Gastroesophageal sphincter (tissue), 4 donors: ENCODE data around the gene BCL2A1. TPM values are rescaled to one million over a fixed set of nuclear protein-coding genes. Genes with fewer than 3 reads are reported as not detected.
"Not testable (repeated sequence)": the region's sequence is repeated elsewhere in the genome, so short reads cannot be mapped to it uniquely, and the experiment has no call there.

Source experiments
- ATAC-seq: fragments of 150-250 bp; one replicate; pipeline ENCODE4 v1.9.1; 2016; ENCODE audit warnings: mild to moderate bottlenecking, moderate library complexity
- H3K27ac ChIP-seq, 4 donors: fragments of 200-600 bp; sonication (generic) in 3 of 4; 1 replicate in 3 of 4; 2 replicates in 1 of 4; pipeline ENCODE4 v1.5.1; 2016 to 2019
- H3K27me3 ChIP-seq: fragments of 200-600 bp; sonication (generic); one replicate; pipeline ENCODE4 v1.5.1; 2019
- H3K36me3 ChIP-seq, 2 donors: fragments of 200-600 bp; sonication (generic); one replicate each; pipeline ENCODE4 v1.5.1; 2019; ENCODE audit warnings: control low read depth in 1 of 2
- H3K4me1 ChIP-seq, 3 donors: fragments of 200-600 bp; sonication (generic); 1 replicate in 2 of 3; 2 replicates in 1 of 3; pipeline ENCODE4 v1.5.1; 2016 to 2019; ENCODE audit warnings: control low read depth in 2 of 3
- H3K4me3 ChIP-seq, 2 donors: fragments of 200-600 bp; sonication (generic); one replicate each; pipeline ENCODE4 v1.5.1; 2019; ENCODE audit warnings: mild to moderate bottlenecking in 1 of 2, moderate library complexity in 1 of 2
- H3K9me3 ChIP-seq, 3 donors: fragments of 200-600 bp; sonication (generic); one replicate each; pipeline ENCODE4 v1.5.1; 2017 to 2019; ENCODE audit warnings: control low read depth in 2 of 3
- CTCF ChIP-seq, 4 experiments: fragments of 200-600 bp in 2 of 4; fragments of 450-650 bp in 2 of 4; sonication (generic) in 1 of 4; IDR thresholded peaks; one replicate each; pipeline ENCODE4 v1.5.1; 2017 to 2019; ENCODE audit warnings: antibody characterized with exemption in 4 of 4, mild to moderate bottlenecking in 2 of 4, moderate library complexity in 2 of 4
- EP300 ChIP-seq: sonication (generic); formaldehyde crosslinking; IDR thresholded peaks from one replicate; pipeline ENCODE4 v1.6.1; 2017; ENCODE audit warnings: antibody characterized with exemption, mild to moderate bottlenecking
- POLR2A ChIP-seq, 2 donors: fragments of 450-650 bp; IDR thresholded peaks; one replicate each; pipeline ENCODE4 v1.6.1; 2017; ENCODE audit warnings: antibody characterized with exemption in 2 of 2, mild to moderate bottlenecking in 2 of 2, moderate library complexity in 1 of 2
- POLR2AphosphoS5 ChIP-seq: sonication (generic); formaldehyde crosslinking; IDR thresholded peaks from one replicate; pipeline ENCODE4 v1.6.1; 2017; ENCODE audit warnings: antibody characterized with exemption
- WGBS, 2 donors: methylation state at CpG; one replicate each; pipeline ENCODE4 v1.1.5; 2018; ENCODE audit warnings: low coverage in 1 of 2; 5-methylcytosine and 5-hydroxymethylcytosine counted together
- total RNA-seq, 4 donors: library from RNA; depleted of rRNA; stranded (reverse); fragments of >200 nt; gene quantifications; one replicate each; pipeline ENCODE4 v1.1.0, GENCODE V29; 2016

The BCL2A1 gene
- total RNA-seq, 4 donors from 2014 or later, result 0.62 to 13.3 TPM; not detected in 2

DNA sequence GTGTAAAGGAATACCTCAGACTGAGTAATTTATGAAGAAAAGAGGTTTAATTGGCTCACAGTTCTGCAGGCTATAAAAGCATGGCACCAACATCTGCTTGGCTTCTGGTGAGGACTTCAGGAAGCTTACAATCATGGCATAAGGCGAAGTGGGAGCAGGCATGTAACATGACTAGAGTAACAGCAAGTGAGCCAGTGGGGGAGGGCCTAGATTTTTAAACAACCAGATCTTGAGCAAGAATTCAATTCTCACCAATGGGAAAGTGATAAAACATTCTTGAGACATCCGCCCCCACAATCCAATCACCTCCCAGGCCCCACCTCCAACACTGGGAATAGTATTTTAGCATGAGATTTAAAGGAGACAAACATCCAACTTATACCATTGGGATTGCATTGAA lies 44.2 kb upstream of the BCL2A1 start:
- no peak overlapping the region for H3K27ac ChIP-seq
- TF ChIP-seq POLR2A (IDR thresholded peaks at IDR 0.05) (no peak), CTCF (IDR thresholded peaks at IDR 0.05) (no peak), EP300 (no peak), POLR2AphosphoS5 (no peak)
- 83 to 92% methylated on average over 2 of the region's 2 CpGs for WGBS, 2 donors
- H3K4me1 ChIP-seq, result no peaks in the 10 kb centered on the region
- H3K36me3 ChIP-seq, result no peaks in the 10 kb centered on the region
- H3K9me3 ChIP-seq, result no peaks in the 10 kb centered on the region
- no peak for ATAC-seq
- no peak overlapping the region for H3K4me3 ChIP-seq
- no peaks in the 10 kb centered on the region for H3K27me3 ChIP-seq

DNA sequence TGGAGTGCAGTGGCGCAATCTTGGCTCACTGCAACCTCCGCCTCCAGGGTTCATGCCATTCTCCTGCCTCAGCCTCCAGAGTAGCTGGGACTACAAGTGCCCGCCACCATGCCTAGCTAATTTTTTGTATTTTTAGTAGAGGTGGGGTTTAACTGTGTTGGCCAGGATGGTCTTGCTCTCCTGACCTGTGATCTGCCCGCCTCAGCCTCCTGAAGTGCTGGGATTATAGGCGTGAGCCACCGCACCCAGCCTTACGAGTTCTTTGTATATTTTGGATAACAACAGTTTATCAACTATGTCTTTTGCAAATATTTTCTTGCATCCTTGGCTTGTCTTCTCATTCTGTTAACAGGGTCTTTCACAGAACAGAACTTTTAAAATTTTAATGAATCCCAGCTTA lies 43.2 kb upstream of the BCL2A1 start:
- ATAC-seq, H3K9me3 ChIP-seq: not testable (repeated sequence)
- WGBS, 2 donors, result 93 to 100% methylated on average over 3 to 5 of the region's 7 CpGs

GRCh38 chr15:80012060-80012726 lies 41.2 kb upstream of the BCL2A1 start:
- H3K4me1 ChIP-seq, result no peaks in the 10 kb centered on the region
- no peak overlapping the region for H3K4me3 ChIP-seq
- TF ChIP-seq CTCF (IDR thresholded peaks at IDR 0.05) (no peak), POLR2A (IDR thresholded peaks at IDR 0.05) (no peak)
- ATAC-seq, result no peak
- no peaks in the 10 kb centered on the region for H3K36me3 ChIP-seq
- no peak overlapping the region for H3K27ac ChIP-seq
- no peaks in the 10 kb centered on the region for H3K27me3 ChIP-seq
- 59 to 84% methylated on average over 6 of the region's 6 CpGs for WGBS, 2 donors
- H3K9me3 ChIP-seq, result no peaks in the 10 kb centered on the region

More for the DNA sequence above, 43.2 kb upstream of the BCL2A1 start:
- H3K36me3 ChIP-seq, H3K27ac ChIP-seq, H3K4me3 ChIP-seq, H3K4me1 ChIP-seq, H3K27me3 ChIP-seq: not testable (repeated sequence)

DNA sequence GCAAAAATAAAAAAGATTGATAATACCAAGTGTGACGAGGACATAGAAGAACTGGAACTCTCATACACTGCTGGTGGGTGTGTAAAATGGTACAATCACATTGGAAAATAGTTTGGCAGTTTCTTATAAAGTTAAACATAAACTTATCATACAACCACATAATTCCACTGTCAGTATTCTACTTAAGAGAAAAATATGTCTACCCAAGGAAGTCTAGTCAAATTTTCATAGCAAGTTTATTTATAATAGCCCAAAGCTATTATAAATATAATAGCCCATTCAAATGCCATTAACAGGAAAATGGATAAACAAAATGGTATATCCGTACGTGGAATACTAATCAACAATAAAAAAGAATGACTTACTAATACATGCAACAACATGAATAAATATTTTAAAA lies 40.6 kb upstream of the BCL2A1 start:
- whole genome bisulfite sequencing, 2 donors, result 25 to 32% methylated on average over 3 of the region's 3 CpGs
- no peaks in the 10 kb centered on the region for H3K4me1 ChIP-seq
- H3K27me3 ChIP-seq, result no peaks in the 10 kb centered on the region
- no peaks in the 10 kb centered on the region for H3K36me3 ChIP-seq
- H3K27ac ChIP-seq, result no peak overlapping the region
- ATAC-seq, result no peak
- H3K4me3 ChIP-seq, result no peak overlapping the region
- H3K9me3 ChIP-seq, result no peaks in the 10 kb centered on the region
- TF ChIP-seq POLR2A (IDR thresholded peaks at IDR 0.05) (no peak), CTCF (IDR thresholded peaks at IDR 0.05) (no peak), POLR2AphosphoS5 (no peak), EP300 (no peak)

DNA sequence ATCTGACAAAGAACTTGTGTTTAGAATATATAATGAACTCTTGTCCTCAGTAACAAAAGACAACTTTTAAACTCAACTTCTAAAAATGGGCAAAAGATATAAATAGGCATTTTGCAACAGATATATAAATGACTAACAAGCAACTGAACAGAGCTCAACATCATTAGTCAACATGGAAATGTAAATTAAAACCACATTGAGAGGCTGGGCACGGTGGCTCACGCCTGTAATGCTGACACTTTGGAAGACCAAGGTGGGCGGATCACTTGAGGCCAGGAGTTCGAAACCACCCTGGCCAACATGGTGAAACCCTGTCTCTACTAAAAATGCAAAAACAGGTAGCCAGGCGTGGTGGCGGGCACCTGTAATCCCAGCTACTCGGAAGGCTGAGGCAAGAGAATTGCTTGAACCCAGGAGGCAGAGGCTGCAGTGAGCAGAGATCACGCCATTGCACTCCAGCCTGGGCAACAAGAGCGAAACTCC lies 40.1 kb upstream of the BCL2A1 start:
- ATAC-seq, H3K36me3 ChIP-seq, H3K27ac ChIP-seq, H3K4me3 ChIP-seq, H3K4me1 ChIP-seq, H3K27me3 ChIP-seq, H3K9me3 ChIP-seq: not testable (repeated sequence)
- 62 to 100% methylated on average over 1 to 8 of the region's 9 CpGs for WGBS, 2 donors

DNA sequence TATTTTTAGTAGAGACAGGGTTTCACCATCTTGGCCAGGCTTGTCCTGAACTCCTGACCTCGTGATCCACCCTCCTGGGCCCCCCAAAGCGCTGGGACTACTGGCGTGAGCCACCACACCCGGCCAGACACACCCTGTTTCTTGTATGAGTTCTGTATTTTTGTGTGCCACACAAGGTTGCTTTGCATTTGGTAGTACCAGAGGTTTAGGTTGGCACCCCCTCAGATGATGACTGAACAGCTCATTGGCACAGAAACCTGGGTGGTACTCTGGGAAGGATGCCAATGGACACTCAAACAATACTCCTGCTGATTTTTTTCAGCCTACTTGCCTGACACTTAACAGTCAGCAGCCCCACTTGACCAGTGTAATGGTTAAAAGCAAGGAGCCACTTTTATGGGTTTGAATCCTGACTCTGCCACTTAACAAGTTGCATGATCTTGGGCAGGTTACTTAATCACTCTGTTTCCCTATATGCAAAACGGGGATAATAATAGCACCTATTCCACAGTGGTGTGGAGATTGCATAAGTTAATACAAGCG lies 39.2 kb upstream of the BCL2A1 start:
- Histone ChIP-seq H3K27me3 (no peaks in the 10 kb centered on the region), H3K27ac (no peak overlapping the region), H3K36me3 (no peaks in the 10 kb centered on the region), H3K4me3 (no peak overlapping the region), H3K4me1 (no peaks in the 10 kb centered on the region), H3K9me3 (no peaks in the 10 kb centered on the region)
- TF ChIP-seq POLR2A (IDR thresholded peaks at IDR 0.05), result no peak
- no peak for TF ChIP-seq POLR2AphosphoS5
- TF ChIP-seq EP300, result no peak
- no peak for TF ChIP-seq CTCF (IDR thresholded peaks at IDR 0.05)
- ATAC-seq, result no peak
- WGBS, 2 donors, result 64% methylated on average over 6 of the region's 6 CpGs; no CpG with 5 or more reads in 1 of the 2 donors
